Left renal pelvis (tissue), 4 donors: ENCODE results near the gene IQCE. TPM values are rescaled to one million over a fixed set of nuclear protein-coding genes. Genes with fewer than 3 reads are reported as not detected.
"Not testable (repeated sequence)": the region's sequence is repeated elsewhere in the genome, so short reads cannot be mapped to it uniquely, and the experiment has no call there.

Source experiments
- DNase-seq, 4 donors: peaks; one replicate each; pipeline ENCODE4 v3.0.0-alpha.2; 2013; ENCODE audit warnings: low read depth in 4 of 4, low spot score in 3 of 4
- polyA plus RNA-seq, 4 donors: library from polyadenylated mRNA; unstranded; fragments of 120-200 nt; gene quantifications; one replicate each; pipeline ENCODE4 v1.2.1, GENCODE V29; 2013; ENCODE audit not compliant: insufficient read length in 4 of 4

IQCE gene
- polyA plus RNA-seq, 4 donors: 16.5 to 24.7 (median 19.4) TPM

DNA sequence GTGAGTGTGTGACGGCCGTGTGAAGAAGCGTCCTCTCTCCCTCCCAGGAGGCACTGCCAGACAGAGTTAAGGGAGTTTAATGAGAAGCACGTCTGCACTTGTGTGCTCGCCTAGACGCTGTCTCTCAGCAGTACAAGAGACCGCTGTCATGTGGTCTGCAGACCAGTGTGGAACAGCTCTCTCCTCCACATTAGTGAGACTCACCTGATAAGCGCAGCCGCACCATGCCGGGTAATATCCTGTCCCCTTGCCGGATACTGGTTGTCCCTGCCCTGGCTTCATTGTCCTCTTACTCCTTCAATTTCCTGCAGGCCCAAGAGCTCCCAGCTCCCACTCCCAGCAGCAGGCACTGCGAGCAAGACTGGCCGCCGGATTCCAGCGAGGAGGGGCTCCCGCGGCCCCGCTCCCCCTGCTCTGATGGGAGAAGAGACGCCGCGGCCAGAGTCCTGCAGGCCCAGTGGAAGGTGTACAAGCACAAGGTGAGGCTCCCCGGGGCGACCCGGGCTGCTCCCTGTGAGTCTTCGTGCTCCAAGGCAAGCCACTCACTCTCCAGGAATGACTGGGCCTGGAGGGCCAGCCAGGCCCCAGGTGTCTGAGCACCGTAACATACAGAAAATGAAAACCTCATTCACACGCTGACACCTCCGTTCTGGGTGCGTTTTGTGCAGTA, 39.5 kb downstream of the IQCE start:
- no peak for DNase-seq

DNA sequence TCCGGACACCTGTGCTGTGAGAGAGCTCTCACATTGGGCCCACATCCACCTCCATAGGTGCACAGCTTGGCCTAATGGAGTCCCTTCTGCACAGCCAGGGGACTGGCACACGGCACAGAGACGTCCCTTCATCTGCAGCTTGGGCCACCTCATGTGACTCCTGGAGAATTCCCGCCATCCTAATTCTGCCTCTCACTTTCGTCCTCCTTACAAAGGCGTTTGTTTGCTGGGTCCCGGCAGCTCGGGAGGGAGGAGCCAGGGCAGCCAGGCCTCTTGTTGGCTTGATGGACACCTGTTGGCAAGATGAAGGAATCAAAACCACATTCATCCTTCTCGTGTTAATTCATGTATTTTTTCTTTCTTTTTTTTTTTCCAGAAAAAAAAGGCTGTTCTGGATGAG, 42.3 kb downstream of the IQCE start:
- no peak for DNase-seq

DNA sequence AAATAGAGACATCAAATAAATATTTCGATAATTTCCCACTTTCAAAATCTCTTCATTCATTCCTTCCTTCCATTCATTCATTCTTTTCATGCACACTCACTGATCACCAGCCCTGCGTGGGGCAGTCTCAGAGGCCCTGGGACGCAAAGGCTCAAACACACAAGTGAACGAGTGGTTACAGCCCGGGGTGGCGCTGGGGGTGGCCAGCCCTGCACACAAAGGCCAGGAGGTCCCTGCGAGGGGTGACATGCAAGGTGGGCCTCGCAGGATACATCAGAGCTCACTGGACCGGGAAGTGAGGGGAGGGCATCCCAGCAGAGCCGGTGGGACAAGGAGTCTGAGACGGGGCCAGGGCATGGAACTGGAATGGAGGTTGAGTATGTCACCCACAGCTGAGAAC, 43.1 kb downstream of the IQCE start:
- DNase-seq: no peak

DNA sequence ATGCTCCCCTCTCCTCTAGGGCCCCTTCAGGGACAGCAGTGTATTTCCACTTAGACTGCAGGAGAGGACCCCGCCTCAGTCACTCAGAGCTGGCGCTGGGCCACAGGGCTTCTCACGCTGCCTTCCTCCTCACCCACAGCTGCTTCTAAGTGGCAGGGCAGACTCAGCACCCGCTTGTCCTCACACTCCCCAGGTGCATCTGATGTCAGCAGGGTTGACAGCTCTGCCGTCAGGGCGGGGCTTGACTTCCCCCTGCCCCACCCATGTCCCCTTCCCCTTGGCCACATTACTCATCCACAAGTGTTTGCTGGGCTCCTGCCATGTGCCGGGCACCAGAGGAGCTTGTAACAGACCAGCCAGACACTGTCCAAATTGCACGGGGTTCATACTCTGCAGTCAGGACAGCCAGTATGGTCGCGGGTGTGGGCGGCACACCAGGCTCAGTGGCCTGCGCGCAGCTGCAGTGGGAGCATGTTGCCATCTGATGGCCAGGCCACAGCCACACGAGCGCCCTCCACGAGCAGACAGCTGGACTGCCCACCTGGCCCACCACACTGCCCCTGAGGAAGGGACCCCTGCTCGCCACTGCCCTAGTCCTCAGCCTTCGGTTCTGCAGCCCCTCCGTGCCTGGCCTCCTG, 43.7 kb downstream of the IQCE start:
- no peak for DNase-seq

DNA sequence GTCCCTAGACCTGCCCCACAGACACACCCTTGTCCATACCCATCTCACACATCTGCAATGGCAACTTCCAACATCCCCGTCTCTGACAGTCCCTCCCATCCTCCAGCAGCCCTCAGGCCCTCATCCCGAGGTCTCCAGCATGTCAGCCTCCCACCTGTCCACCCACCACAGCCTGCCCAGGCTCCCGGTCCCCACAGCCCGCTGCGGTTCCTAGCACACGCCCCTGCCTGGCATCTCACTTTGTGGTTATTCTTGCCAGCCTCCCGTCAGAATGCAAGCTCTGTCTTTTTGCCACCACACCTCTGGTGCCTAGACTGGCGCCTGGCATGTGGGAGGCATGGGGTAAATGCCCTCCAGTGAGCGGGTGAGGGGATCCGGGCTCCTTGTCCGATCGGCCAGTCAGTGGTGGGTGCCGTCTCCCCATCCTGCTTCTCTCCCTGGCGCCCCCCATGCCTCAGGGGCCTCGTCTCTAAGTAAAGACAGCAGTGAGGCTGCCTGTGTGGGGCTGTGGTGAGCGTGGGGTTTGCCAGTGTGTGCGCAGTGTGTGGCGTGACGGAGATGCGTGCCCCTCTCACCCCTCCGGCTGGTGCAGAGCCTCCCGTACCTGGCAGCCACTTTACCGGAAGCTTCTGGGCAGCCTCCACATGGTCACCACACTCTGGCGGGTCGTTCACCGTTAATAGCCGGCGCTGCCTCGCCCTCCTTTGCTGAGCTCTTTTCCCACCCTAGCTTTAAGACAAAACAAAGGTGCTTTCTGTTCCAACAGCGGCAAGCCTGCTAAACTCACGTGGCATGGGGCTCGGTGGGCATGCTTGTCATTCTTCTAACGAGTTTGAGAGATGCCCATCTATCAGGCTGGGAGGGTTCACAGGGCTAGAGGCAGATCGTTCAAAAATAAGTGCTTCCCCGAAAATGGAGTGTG, 44.5 kb downstream of the IQCE start:
- no peak for DNase-seq

GRCh38 chr7:2604608-2605174, 45.9 kb downstream of the IQCE start:
- DNase-seq: no peak

DNA sequence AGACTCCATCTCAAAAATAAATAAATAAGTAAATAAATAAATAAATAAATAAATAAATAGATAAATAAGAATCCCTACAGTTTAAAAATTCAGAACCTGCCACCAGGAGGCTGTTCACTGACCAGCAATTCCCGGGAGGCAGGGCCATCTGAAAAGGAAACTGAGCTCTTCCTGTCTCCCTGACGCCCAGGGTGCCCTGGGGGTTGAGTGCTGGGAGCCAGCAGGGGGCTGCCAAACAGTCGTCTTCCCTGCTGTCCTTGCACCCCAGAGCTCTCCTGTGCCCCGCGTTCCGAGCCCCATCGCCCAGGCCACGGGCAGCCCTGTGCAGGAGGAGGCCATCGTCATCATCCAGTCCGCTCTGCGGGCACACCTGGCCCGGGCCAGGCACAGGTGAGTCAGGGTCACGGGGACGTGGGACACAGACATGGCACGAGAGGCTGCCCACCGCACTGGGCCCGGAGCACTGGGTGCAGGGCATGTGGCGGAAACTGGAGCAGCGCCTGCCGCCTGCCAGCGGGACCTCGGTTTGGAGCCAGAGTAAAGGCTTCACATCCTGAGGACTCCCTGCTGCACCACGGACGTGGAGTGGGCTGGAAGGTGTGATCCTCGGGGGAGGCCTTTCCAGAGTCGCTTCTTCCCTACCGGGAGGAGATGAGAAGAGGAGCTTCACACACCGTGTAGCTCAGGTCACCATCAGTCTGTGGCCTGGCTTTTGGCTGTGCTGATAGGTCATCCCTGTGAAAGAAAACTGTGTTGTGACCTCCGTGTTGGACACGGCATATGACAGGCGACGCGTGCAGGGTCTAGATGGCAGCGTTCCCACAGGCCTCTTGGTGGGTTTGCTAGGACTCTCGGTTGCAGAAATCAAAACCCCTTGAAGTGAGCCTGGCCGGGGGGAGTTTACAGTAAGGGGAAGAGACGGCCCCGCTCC, 47.1 kb downstream of the IQCE start:
- DNase-seq: no peak

- no peak for DNase-seq
These were observed 47.8 kb downstream of the IQCE start for GRCh38 chr7:2606539-2606936.

DNA sequence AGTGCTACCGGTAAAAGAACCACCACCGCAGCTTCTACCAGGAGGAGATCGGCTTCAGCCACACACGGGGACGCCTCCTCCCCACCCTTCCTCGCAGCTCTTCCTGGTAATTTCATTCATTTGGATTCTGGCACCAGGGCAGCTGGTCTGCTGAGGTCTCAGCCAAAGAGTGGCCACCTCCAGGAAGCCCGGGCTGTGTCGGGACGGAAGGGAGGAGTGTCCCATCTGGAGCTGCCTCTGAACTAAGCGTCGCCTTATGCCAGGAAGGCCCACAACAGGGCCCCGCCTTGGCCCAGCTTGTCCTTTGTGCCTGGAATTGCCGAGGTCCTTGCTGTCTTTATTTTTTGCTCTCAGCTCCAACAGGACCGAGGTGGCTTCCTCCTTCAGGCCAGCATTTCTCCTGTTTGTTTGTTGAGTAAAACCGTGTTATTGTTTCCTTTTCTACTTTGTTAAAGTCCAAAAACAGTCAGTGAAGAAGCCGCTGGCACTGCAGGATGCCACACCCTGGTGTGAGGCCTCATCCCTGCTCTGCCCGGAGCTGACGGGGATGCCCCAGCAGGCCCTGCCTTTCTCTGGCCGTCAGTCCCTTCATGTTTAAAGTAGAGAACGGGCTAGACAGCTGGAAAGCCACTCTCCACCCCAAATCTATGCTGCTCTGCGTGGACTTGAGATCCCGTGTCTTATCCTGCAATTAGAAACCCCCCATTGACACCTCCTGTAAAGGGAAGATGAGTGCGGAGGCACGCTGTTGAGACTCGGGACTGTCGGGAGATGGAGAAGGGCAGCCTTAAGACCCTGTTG, 48.5 kb downstream of the IQCE start:
- DNase-seq: no peak

GRCh38 chr7:2607923-2608904, 49.4 kb downstream of the IQCE start:
- DNase-seq: no peak

- DNase-seq: no peak
These were observed 50.2 kb downstream of the IQCE start for GRCh38 chr7:2608921-2609411.

- not testable (repeated sequence) for DNase-seq
These were observed 50.9 kb downstream of the IQCE start for GRCh38 chr7:2609646-2610045.

DNA sequence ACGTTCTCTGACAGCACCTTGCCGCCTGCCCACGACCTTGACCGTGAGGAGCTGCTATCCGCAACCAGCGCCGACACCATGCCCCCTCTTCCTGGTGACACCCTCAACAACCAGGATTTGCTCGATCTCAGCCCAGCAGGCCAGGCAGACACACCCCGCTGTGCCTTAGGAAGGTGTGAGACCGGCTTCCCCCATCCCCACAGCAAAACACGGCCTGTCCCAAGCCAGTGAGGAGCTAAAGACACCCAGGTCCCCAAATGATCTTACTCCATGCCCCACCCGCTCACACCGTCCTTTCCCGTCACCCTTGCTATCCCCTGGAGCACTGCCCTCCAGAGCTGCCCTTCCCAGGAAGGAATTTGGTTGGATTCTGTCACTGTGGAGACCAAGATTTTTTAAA, 51.7 kb downstream of the IQCE start:
- DNase-seq: no peak

- no peak for DNase-seq
These were observed 52.1 kb downstream of the IQCE start for GRCh38 chr7:2610898-2611297.

DNA sequence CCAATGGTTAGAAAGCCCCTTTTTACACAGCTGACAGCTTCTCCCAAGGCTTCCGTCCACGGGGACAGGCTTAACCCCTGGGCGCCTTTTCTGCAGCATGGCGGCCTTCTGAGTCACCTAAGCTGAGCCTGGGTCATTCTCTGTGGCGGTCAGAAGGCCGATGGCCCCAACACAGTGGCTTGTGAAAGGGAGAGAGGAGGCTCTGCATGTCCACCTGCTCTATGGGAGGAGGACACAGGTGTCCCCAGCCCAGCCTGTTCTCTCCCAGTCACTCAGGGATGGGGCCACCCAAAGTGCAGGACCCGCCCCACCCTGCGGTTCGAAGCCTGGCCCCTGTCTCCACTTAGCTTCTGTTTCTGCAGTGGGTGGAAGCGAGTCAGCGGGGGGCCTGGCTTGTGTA, 52.6 kb downstream of the IQCE start:
- no peak for DNase-seq

GRCh38 chr7:2611922-2612321, 53.1 kb downstream of the IQCE start:
- no peak for DNase-seq

GRCh38 chr7:2612445-2613097, 53.8 kb downstream of the IQCE start:
- DNase-seq: no peak
